Keratinocyte (primary cell): Measurements from ENCODE around the gene CMTM8. TPM values are rescaled to one million over a fixed set of nuclear protein-coding genes. Genes with fewer than 3 reads are reported as not detected.

Experiments used
- DNase-seq: peaks from one replicate; pipeline ENCODE4 v3.0.0-alpha.2; 2011; ENCODE audit warnings: low read depth, missing footprints, low spot score
- FAIRE-seq: peaks from 2 replicates; lab custom pipeline; 2011; peaks lifted over from hg19 to GRCh38; lab: Jason Lieb, UNC
- H2AFZ ChIP-seq: 2 replicates; pipeline ENCODE4 v1.6.0; 2012; ENCODE audit warnings: low read length, control low read depth, inconsistent platforms; ENCODE audit not compliant: control insufficient read depth
- H3K27ac ChIP-seq: 2 replicates; pipeline ENCODE4 v1.5.1; 2011; ENCODE audit warnings: low read length; ENCODE audit not compliant: control insufficient read depth, insufficient read depth
- H3K27me3 ChIP-seq: 3 replicates; pipeline ENCODE4 v1.6.0; 2011; ENCODE audit warnings: low read length; ENCODE audit not compliant: control insufficient read depth, insufficient read depth; ENCODE audit errors: extremely low read depth
- H3K36me3 ChIP-seq, 2 experiments: 2 replicates in 1 of 2; 3 replicates in 1 of 2; pipeline ENCODE4 v1.5.1; 2011; ENCODE audit warnings: low read length in 2 of 2, mild to moderate bottlenecking in 1 of 2; ENCODE audit not compliant: control insufficient read depth in 2 of 2, insufficient read depth in 2 of 2; ENCODE audit errors: extremely low read depth in 1 of 2
- H3K4me1 ChIP-seq: 3 replicates; pipeline ENCODE4 v1.5.1; 2011; ENCODE audit warnings: low read length; ENCODE audit not compliant: control insufficient read depth, insufficient read depth; ENCODE audit errors: extremely low read depth
- H3K4me2 ChIP-seq: 3 replicates; pipeline ENCODE4 v1.6.0; 2011; ENCODE audit warnings: low read depth, low read length; ENCODE audit not compliant: control insufficient read depth, insufficient read depth; ENCODE audit errors: extremely low read depth
- H3K4me3 ChIP-seq, 3 experiments: fragments of 200-600 bp in 1 of 3; sonication (generic) in 1 of 3; 2 replicates in 2 of 3; 3 replicates in 1 of 3; pipeline ENCODE4 v1.5.1; 2011 to 2016; ENCODE audit warnings: low read length in 3 of 3, mild to moderate bottlenecking in 3 of 3, control low read depth in 2 of 3, inconsistent platforms in 1 of 3, low read depth in 1 of 3, mixed read lengths in 1 of 3, mixed run types in 1 of 3, moderate library complexity in 1 of 3; ENCODE audit not compliant: control insufficient read depth in 2 of 3, insufficient read depth in 2 of 3; ENCODE audit errors: extremely low read depth in 1 of 3
- H3K79me2 ChIP-seq: 2 replicates; pipeline ENCODE4 v1.6.0; 2012; ENCODE audit warnings: low read length; ENCODE audit not compliant: control insufficient read depth, insufficient read depth
- H3K9ac ChIP-seq: 3 replicates; pipeline ENCODE4 v1.6.0; 2011; ENCODE audit warnings: low read length; ENCODE audit not compliant: control insufficient read depth, insufficient read depth; ENCODE audit errors: extremely low read depth
- H3K9me1 ChIP-seq: 3 replicates; pipeline ENCODE4 v1.6.0; 2011; ENCODE audit warnings: low read length; ENCODE audit not compliant: control insufficient read depth, insufficient read depth; ENCODE audit errors: extremely low read depth
- H3K9me3 ChIP-seq: 2 replicates; pipeline ENCODE4 v1.5.1; 2012; ENCODE audit warnings: low read depth, low read length; ENCODE audit not compliant: control insufficient read depth
- H4K20me1 ChIP-seq: 3 replicates; pipeline ENCODE4 v1.6.0; 2011; ENCODE audit warnings: low read length; ENCODE audit not compliant: control insufficient read depth, insufficient read depth; ENCODE audit errors: extremely low read depth
- CTCF ChIP-seq, 3 experiments: IDR thresholded peaks in 1 of 3; conservative IDR thresholded peaks in 1 of 3; optimal IDR thresholded peaks in 1 of 3; 2 replicates in 2 of 3; 3 replicates in 1 of 3; pipeline versions ENCODE3 to v1.5.1; 2011; ENCODE audit warnings: low read length in 3 of 3, mild to moderate bottlenecking in 3 of 3, moderate library complexity in 2 of 3, control low read depth in 1 of 3, inconsistent platforms in 1 of 3; ENCODE audit not compliant: insufficient read depth in 2 of 3; ENCODE audit errors: extremely low read depth in 1 of 3
- EZH2 ChIP-seq: IDR thresholded peaks from one replicate; pipeline ENCODE4 v1.6.1; 2012; ENCODE audit warnings: inconsistent platforms, mild to moderate bottlenecking, low read length, moderate library complexity
- dilution Hi-C: fragments of 300-500 bp; cut with MboI; formaldehyde crosslinking; loops from one replicate; pipeline ENCODE4 v1.7.0; 2020; ENCODE audit warnings: low sequenced_read_pairs; ENCODE audit not compliant: extremely low pct_ligation_motif_present
- polyA plus RNA-seq, 5 experiments: library from polyadenylated mRNA; depleted of rRNA in 3 of 5; stranded (reverse) in 3 of 5; stranded (forward) in 1 of 5; unstranded in 1 of 5; fragments of >200 nt; gene quantifications; 1 replicate in 1 of 5; 2 replicates in 3 of 5; 3 replicates in 1 of 5; pipeline versions ENCODE4 v1.2.1 to v1.2.3, GENCODE V29; 2011 to 2012; ENCODE audit warnings: missing spikeins in 2 of 5, low read depth in 1 of 5, low replicate concordance in 1 of 5

The CMTM8 gene
- polyA plus RNA-seq, 1 donor (not counting 4 experiments of a cell fraction or from before 2014, with no cell fraction given), result 1.6 TPM

GRCh38 chr3:32208447-32208846 lies 30.0 kb upstream of the CMTM8 start:
- TF ChIP-seq EZH2, result no peak
- no peak for TF ChIP-seq CTCF (optimal IDR thresholded peaks at IDR 0.05 in 1 of 3, IDR thresholded peaks at IDR 0.05 in 1 of 3, conservative IDR thresholded peaks at IDR 0.05 in 1 of 3; ENCODE audit: extremely low read depth in 1 of 3, insufficient read depth in 2 of 3, low read length in 3 of 3)
- dilution Hi-C loops, result no loop called here
- Histone ChIP-seq H2AFZ (no peak overlapping the region), H3K79me2 (no peaks in the 10 kb centered on the region), H3K27ac (no peak overlapping the region), H3K4me3 (no peak overlapping the region), H3K4me1 (no peaks in the 10 kb centered on the region), H3K4me2 (no peak overlapping the region), H3K27me3 (peaks cover 7% of the 10 kb centered on the region), H3K36me3 (no peaks in the 10 kb centered on the region), H3K9me3 (no peaks in the 10 kb centered on the region), H3K9ac (no peak overlapping the region), H4K20me1 (no peaks in the 10 kb centered on the region), H3K9me1 (no peaks in the 10 kb centered on the region)
- FAIRE-seq (no peak), DNase-seq (no peak)

GRCh38 chr3:32215185-32215584 lies 23.3 kb upstream of the CMTM8 start:
- Histone ChIP-seq H3K4me1 (no peaks in the 10 kb centered on the region), H4K20me1 (no peaks in the 10 kb centered on the region), H3K4me3 (no peak overlapping the region), H2AFZ (no peak overlapping the region), H3K9me3 (no peaks in the 10 kb centered on the region), H3K27ac (no peak overlapping the region), H3K79me2 (no peaks in the 10 kb centered on the region), H3K4me2 (no peak overlapping the region), H3K9me1 (no peaks in the 10 kb centered on the region), H3K9ac (no peak overlapping the region), H3K27me3 (peaks cover 5% of the 10 kb centered on the region), H3K36me3 (no peaks in the 10 kb centered on the region)
- dilution Hi-C loops, result no loop called here
- no peak for DNase-seq
- TF ChIP-seq EZH2 (no peak), CTCF (optimal IDR thresholded peaks at IDR 0.05 in 1 of 3, IDR thresholded peaks at IDR 0.05 in 1 of 3, conservative IDR thresholded peaks at IDR 0.05 in 1 of 3; ENCODE audit: extremely low read depth in 1 of 3, insufficient read depth in 2 of 3, low read length in 3 of 3) (no peak)
- no peak for FAIRE-seq
